Measurements from ENCODE around the gene PHLDA1. TPM values are rescaled to one million over a fixed set of nuclear protein-coding genes. Genes with fewer than 3 reads are reported as not detected.

The PHLDA1 gene
- total RNA-seq, 1 donor from 2014 or later = 9.9 TPM

DNA sequence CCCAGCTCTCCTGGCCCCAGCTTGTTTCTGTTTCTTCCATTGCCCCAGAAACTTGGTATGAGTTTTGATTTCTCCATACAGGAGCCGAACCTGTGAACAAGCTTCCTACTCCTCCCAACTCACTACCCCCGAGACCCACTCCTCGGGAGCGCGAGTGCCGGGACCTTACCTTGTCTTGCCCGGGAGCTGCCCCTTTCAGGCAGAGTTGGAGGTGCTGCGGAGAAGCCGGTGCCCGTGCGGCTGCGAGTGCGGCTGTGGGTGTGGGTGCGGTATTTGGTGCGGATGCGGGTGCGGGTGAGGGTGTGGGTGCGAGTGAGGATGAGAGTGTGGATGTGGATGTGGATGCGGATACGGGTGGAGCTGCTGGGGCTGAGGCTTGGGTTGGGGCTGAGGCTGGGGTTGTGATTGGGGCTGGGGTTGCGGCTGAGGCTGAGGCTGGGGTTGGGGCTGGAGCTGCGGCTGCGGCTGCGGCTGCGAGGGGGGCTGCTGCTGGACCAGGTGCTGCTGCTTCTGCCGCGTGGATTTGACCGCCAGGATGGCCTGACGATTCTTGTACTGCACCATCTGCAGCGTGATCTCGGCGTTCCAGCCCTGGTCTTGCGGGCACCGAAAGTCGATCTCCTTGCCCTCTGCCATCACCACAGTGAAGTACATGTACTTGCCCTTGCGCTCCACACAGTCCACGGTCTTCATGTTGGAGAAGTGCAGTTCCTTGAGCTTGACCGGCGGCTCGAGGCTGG, 1.1 kb downstream of the PHLDA1 start:
- H3K9ac ChIP-seq (ENCODE audit: low read depth in 1 of 3, low read length in 3 of 3) = peak overlapping the region; percentile 80 to 88 (median 88)
- H3K9me3 ChIP-seq (ENCODE audit: control insufficient read depth in 3 of 3, low read length in 3 of 3) = no peaks in the 10 kb centered on the region
- no peaks in the 10 kb centered on the region for H3K36me3 ChIP-seq (ENCODE audit: control insufficient read depth in 3 of 3, insufficient read depth in 3 of 3, low read length in 3 of 3)
- H3K27ac ChIP-seq (ENCODE audit: low read depth, low read length) = peak overlapping the region; percentile 64
- H3K27me3 ChIP-seq (ENCODE audit: control insufficient read depth in 3 of 3, insufficient read depth in 3 of 3, low read length in 3 of 3) = peaks cover 0 to 28% (median 16%) of the 10 kb centered on the region in 3 donors
- peaks cover 16 to 25% (median 24%) of the 10 kb centered on the region in 3 donors for H3K4me1 ChIP-seq (ENCODE audit: control insufficient read depth in 3 of 3, insufficient read depth in 3 of 3, low read length in 3 of 3)
- H3K4me3 ChIP-seq (ENCODE audit: low read length in 3 of 3) = peak overlapping the region; percentile 77 to 92 (median 88)

DNA sequence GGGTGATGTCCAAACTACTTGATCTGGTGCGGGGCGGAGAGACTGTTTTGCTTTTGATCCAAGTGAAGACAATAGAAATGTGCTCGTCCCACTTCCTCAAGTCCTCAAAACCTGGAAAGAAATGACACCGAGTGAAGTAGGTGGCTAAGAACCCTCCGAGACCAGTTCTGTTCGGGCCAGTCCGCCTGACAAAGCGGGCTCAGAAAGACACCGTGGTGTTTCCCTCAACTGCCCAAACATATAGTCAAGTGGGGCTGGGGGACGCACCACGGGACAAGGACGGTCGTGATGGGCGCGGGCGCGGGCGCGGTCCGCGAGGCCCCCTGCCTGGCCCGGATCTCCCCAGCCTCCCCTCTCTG, 1.6 kb downstream of the PHLDA1 start:
- Histone ChIP-seq H3K9ac (ENCODE audit: low read depth in 1 of 3, low read length in 3 of 3) (peak overlapping the region; percentile 80 to 88 (median 88)), H3K27me3 (ENCODE audit: control insufficient read depth in 3 of 3, insufficient read depth in 3 of 3, low read length in 3 of 3) (peaks cover 0 to 28% (median 16%) of the 10 kb centered on the region in 3 donors), H3K36me3 (ENCODE audit: control insufficient read depth in 3 of 3, insufficient read depth in 3 of 3, low read length in 3 of 3) (no peaks in the 10 kb centered on the region), H3K4me1 (ENCODE audit: control insufficient read depth in 3 of 3, insufficient read depth in 3 of 3, low read length in 3 of 3) (peaks cover 16 to 25% (median 24%) of the 10 kb centered on the region in 3 donors), H3K4me3 (ENCODE audit: low read length in 3 of 3) (peak overlapping the region; percentile 77 to 92 (median 88)), H3K9me3 (ENCODE audit: control insufficient read depth in 3 of 3, low read length in 3 of 3) (no peaks in the 10 kb centered on the region), H3K27ac (ENCODE audit: low read depth, low read length) (no peak overlapping the region)

DNA sequence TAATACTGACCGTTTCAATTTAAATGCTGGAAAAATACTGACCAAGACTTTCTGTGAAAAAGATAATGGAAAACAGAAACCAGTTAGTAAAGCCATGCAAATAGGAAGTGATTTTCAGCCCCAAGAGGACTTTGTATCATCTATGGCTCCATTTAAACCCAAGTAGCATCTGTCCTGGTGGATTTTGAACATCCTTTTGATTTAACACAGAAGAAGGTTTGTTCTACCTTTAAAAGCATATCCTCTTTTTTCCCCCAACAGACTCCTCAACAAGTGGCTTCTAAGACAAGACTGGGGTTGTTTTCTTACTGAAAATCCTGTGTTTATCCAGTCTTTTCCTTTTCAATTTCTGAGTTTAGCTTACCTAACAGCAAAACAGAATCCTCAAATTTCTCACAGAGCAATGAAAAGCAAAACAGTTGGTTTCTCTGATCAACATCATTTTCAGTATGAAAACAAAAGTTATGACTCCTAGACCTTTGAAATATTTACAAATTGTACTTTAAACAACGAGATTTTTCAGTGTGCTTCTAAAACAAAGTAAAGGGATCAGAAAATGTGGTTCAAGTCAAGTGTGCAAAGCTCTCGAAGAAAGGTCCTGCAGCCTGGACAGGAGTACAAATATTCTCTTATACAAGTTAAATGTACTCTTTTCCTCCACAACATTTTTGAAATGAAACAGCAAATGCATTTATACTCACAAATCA, 2.9 kb downstream of the PHLDA1 start:
- H3K36me3 ChIP-seq (ENCODE audit: control insufficient read depth in 3 of 3, insufficient read depth in 3 of 3, low read length in 3 of 3) = no peaks in the 10 kb centered on the region
- peaks cover 0 to 28% (median 16%) of the 10 kb centered on the region in 3 donors for H3K27me3 ChIP-seq (ENCODE audit: control insufficient read depth in 3 of 3, insufficient read depth in 3 of 3, low read length in 3 of 3)
- H3K9ac ChIP-seq (ENCODE audit: low read depth in 1 of 3, low read length in 3 of 3) = peak overlapping the region in 2 of 3 donors; percentile 6 to 59
- H3K27ac ChIP-seq (ENCODE audit: low read depth, low read length) = no peak overlapping the region
- no peaks in the 10 kb centered on the region for H3K9me3 ChIP-seq (ENCODE audit: control insufficient read depth in 3 of 3, low read length in 3 of 3)
- H3K4me3 ChIP-seq (ENCODE audit: low read length in 3 of 3) = peak overlapping the region in 2 of 3 donors; percentile 23 to 55
- peaks cover 16 to 25% (median 24%) of the 10 kb centered on the region in 3 donors for H3K4me1 ChIP-seq (ENCODE audit: control insufficient read depth in 3 of 3, insufficient read depth in 3 of 3, low read length in 3 of 3)

DNA sequence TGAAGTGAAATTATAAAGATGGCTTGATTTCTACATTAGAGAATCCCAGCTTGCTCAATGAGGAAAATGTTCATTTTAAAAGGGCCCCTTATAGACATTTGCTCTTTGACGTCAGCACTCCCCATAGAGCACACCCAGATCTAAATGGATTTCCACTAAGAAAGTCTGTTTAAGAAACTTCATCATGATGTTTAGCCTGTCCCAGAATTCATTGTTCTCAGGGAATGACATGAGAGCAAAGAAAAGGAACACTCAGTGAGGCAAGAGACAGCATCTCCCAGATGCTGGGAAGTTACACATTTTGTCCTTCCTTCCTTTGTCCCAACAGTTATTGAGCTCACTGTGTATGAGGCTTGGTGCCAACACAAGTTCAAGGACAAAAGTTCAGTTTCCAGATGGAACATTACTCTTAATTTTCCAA, 4.9 kb downstream of the PHLDA1 start:
- Histone ChIP-seq H3K9ac (ENCODE audit: low read depth in 1 of 3, low read length in 3 of 3) (no peak overlapping the region), H3K36me3 (ENCODE audit: control insufficient read depth in 3 of 3, insufficient read depth in 3 of 3, low read length in 3 of 3) (no peaks in the 10 kb centered on the region), H3K27me3 (ENCODE audit: control insufficient read depth in 3 of 3, insufficient read depth in 3 of 3, low read length in 3 of 3) (peaks cover 0 to 28% (median 16%) of the 10 kb centered on the region in 3 donors), H3K9me3 (ENCODE audit: control insufficient read depth in 3 of 3, low read length in 3 of 3) (no peaks in the 10 kb centered on the region), H3K27ac (ENCODE audit: low read depth, low read length) (no peak overlapping the region), H3K4me3 (ENCODE audit: low read length in 3 of 3) (no peak overlapping the region), H3K4me1 (ENCODE audit: control insufficient read depth in 3 of 3, insufficient read depth in 3 of 3, low read length in 3 of 3) (peaks cover 8 to 15% (median 14%) of the 10 kb centered on the region in 3 donors)

DNA sequence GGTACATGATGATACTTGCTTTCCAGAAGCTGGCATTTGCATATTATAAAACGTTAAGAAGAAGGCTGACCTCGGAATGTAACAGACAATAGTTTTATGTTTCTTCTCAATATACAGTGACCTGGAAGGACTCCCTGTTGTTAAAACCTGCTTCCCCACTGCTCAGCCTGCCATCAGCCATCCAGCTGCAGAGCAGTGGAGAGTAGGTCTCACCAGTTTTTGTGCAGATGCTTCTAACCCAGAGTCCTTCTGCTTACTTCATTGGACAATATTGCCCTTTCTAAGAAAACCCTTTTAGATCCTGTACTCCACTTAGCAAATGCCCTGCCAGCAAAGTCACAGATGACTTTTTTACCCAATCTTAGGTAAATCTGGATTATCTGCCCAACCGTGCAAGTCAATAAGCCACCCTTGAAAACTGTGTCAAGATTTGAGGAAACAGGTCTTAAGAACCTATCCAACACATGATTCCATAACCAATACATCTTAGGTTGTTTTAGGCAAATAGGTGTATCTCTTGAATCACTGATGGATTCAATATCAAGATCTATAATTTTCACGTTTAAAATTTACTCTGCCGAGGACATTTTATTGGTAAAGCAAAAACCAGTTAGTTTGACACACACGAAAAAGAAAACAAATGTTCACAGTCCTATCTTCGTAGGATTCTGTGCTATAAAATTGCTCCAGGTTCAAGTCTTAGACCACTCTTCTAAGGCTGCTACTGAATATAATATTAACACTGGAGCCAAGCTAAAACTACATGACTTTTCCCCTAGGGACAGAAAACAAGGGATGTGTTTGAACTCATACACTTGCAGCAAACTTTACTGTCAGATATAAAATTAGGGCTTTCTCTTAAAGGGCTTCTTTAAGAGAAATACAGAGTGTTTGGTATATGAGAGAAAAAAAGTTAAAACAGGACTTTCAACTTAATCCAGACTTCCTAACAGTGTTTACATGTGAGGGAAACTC, 5.7 kb downstream of the PHLDA1 start:
- Histone ChIP-seq H3K27me3 (ENCODE audit: control insufficient read depth in 3 of 3, insufficient read depth in 3 of 3, low read length in 3 of 3) (peaks cover 0 to 28% (median 16%) of the 10 kb centered on the region in 3 donors), H3K4me1 (ENCODE audit: control insufficient read depth in 3 of 3, insufficient read depth in 3 of 3, low read length in 3 of 3) (peaks cover 7 to 12% (median 11%) of the 10 kb centered on the region in 3 donors), H3K27ac (ENCODE audit: low read depth, low read length) (no peak overlapping the region), H3K9ac (ENCODE audit: low read depth in 1 of 3, low read length in 3 of 3) (no peak overlapping the region), H3K36me3 (ENCODE audit: control insufficient read depth in 3 of 3, insufficient read depth in 3 of 3, low read length in 3 of 3) (no peaks in the 10 kb centered on the region), H3K9me3 (ENCODE audit: control insufficient read depth in 3 of 3, low read length in 3 of 3) (no peaks in the 10 kb centered on the region), H3K4me3 (ENCODE audit: low read length in 3 of 3) (no peak overlapping the region)

DNA sequence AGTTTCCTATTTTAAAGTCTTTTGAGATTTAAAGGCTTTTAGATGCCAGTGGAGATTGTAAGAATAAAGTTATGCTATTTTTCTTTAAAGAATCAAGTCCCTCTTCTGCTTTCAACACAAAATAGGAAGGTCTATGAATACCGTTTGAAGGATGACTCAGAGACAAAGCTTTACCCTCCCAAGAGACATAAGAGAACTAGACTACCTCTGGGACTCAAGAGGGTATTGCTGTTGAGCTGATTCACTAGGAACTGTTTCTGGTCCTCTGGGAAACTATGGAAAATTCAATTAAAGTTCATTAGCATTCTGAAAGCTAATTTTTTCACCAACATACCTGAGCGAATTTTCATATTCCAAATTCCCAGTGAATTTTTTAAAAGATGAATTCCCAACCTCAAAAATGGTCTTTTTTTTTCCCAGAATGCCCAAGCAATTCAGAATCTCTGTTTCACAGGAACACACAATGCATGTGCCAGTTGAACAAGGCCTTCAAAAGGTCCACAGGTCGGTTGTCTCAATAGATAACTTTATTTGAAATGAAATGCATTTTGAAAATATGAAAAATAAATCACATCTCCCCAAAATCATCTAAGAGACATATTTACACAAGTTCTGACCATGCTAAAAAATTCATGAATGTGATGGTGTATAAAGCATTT, 6.5 kb downstream of the PHLDA1 start:
- H3K9ac ChIP-seq (ENCODE audit: low read depth in 1 of 3, low read length in 3 of 3) = no peak overlapping the region
- H3K27ac ChIP-seq (ENCODE audit: low read depth, low read length) = no peak overlapping the region
- H3K4me1 ChIP-seq (ENCODE audit: control insufficient read depth in 3 of 3, insufficient read depth in 3 of 3, low read length in 3 of 3) = peaks cover 0 to 8% (median 4%) of the 10 kb centered on the region in 3 donors

DNA sequence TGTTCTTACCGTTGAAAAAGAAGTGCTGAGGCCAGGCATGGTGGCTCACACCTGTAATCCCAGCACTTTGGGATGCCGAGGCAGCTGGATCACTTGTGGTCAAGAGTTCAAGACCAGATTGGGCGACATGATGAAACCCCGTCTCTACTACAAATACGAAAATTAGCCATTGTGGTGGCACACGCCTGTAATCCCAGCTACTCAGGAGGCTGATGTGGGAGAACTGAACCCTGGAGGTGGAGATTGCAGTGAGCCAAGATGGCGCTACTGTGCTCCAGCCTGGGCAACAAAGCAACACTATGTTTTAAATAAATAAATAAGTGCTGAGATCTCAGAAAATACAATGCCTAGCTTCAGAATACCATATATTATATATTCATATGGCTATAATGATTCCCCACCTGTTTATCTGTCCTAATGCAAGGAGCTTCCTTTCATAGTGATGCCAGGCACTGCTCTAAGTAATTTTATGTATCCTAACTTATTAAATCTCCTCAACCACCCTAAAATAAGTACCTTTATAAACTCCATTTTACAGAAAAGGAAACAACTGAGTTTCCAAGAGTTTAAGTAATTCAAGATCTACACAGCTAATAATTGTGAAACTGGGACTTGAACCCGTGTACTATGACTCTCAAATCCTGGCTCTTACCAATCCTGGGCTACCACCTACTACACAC, 7.3 kb downstream of the PHLDA1 start:
- peaks cover 0 to 8% (median 0%) of the 10 kb centered on the region in 3 donors for H3K4me1 ChIP-seq (ENCODE audit: control insufficient read depth in 3 of 3, insufficient read depth in 3 of 3, low read length in 3 of 3)

More for the DNA sequence above, 6.5 kb downstream of the PHLDA1 start:
- no peak overlapping the region for H3K4me3 ChIP-seq (ENCODE audit: low read length in 3 of 3)
- no peaks in the 10 kb centered on the region for H3K36me3 ChIP-seq (ENCODE audit: control insufficient read depth in 3 of 3, insufficient read depth in 3 of 3, low read length in 3 of 3)
- H3K27me3 ChIP-seq (ENCODE audit: control insufficient read depth in 3 of 3, insufficient read depth in 3 of 3, low read length in 3 of 3) = peaks cover 0 to 22% (median 10%) of the 10 kb centered on the region in 3 donors
- H3K9me3 ChIP-seq (ENCODE audit: control insufficient read depth in 3 of 3, low read length in 3 of 3) = no peaks in the 10 kb centered on the region

DNA sequence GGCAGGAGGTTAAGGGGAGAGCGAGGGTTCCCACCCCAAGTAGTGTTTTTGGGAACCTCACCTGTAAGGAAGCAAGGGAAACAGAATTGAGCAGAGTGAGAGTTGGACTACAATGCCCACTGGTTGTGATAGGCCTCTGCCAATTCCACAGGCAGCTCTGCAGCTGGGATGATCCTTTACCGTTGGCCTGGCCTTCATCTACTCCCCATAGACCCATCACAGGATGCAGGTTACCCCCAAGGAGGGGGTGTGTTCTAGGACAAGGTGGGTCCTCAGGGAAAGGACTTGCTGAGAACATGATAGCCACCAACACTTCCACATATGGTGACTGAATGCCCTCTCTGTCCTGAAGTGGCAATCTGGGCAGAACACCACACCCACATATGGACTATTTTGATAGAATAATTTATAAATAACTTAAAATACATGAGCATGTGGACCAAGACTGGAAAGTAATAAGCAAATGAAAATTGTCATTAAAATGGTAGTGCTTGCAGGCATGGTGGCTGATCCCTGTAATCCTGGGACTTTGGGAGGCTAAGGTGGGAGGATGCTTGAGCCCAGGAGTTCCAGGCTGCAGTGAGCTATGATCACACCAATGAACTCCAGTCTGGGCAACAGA, 8.4 kb downstream of the PHLDA1 start:
- Histone ChIP-seq H3K4me1 (ENCODE audit: control insufficient read depth in 3 of 3, insufficient read depth in 3 of 3, low read length in 3 of 3) (no peaks in the 10 kb centered on the region), H3K4me3 (ENCODE audit: low read length in 3 of 3) (no peak overlapping the region)

More for the DNA sequence above, 7.3 kb downstream of the PHLDA1 start:
- H3K4me3 ChIP-seq (ENCODE audit: low read length in 3 of 3) = no peak overlapping the region
- H3K27ac ChIP-seq (ENCODE audit: low read depth, low read length) = no peak overlapping the region
- H3K27me3 ChIP-seq (ENCODE audit: control insufficient read depth in 3 of 3, insufficient read depth in 3 of 3, low read length in 3 of 3) = peaks cover 0 to 18% (median 6%) of the 10 kb centered on the region in 3 donors
- H3K9ac ChIP-seq (ENCODE audit: low read depth in 1 of 3, low read length in 3 of 3) = no peak overlapping the region
- no peaks in the 10 kb centered on the region for H3K9me3 ChIP-seq (ENCODE audit: control insufficient read depth in 3 of 3, low read length in 3 of 3)
- no peaks in the 10 kb centered on the region for H3K36me3 ChIP-seq (ENCODE audit: control insufficient read depth in 3 of 3, insufficient read depth in 3 of 3, low read length in 3 of 3)

More for the DNA sequence above, 8.4 kb downstream of the PHLDA1 start:
- Histone ChIP-seq H3K36me3 (ENCODE audit: control insufficient read depth in 3 of 3, insufficient read depth in 3 of 3, low read length in 3 of 3) (no peaks in the 10 kb centered on the region), H3K9me3 (ENCODE audit: control insufficient read depth in 3 of 3, low read length in 3 of 3) (no peaks in the 10 kb centered on the region), H3K27ac (ENCODE audit: low read depth, low read length) (no peak overlapping the region), H3K9ac (ENCODE audit: low read depth in 1 of 3, low read length in 3 of 3) (no peak overlapping the region), H3K27me3 (ENCODE audit: control insufficient read depth in 3 of 3, insufficient read depth in 3 of 3, low read length in 3 of 3) (peaks cover 0 to 7% (median 3%) of the 10 kb centered on the region in 3 donors)

All from skeletal muscle tissue (tissue), 4 donors.